OCI-LY7 (cell line): ENCODE data around the gene DDR1. TPM values are rescaled to one million over a fixed set of nuclear protein-coding genes. Genes with fewer than 3 reads are reported as not detected.

Experiments used
- BruUV-seq: library from RNA; stranded (reverse); fragments of 400-500 nt; replicated peaks from 2 replicates; lab custom pipeline; 2021; lab: Mats Ljungman, UMichigan
- CTCF ChIA-PET: fragments of 300-600 bp; sonication (Branson Sonifier 250); formaldehyde crosslinking; loops from one replicate; lab custom pipeline; 2022; ENCODE audit warnings: antibody characterized with exemption; ENCODE audit not compliant: unreplicated experiment; lab: Charles Lee
- POLR2A ChIA-PET: fragments of 300-600 bp; sonication (Branson Sonifier 250); formaldehyde crosslinking; loops from one replicate; lab custom pipeline; 2022; ENCODE audit warnings: antibody characterized with exemption; lab: Charles Lee
- DNase-seq: peaks from one replicate; pipeline ENCODE4 v3.0.0-alpha.2; 2015; ENCODE audit warnings: low spot score
- H2AFZ ChIP-seq: fragments of 200-600 bp; sonication (generic), shearing (Covaris generic); 2 replicates; pipeline ENCODE4 v1.6.1; 2014; ENCODE audit warnings: mild to moderate bottlenecking, antibody characterized with exemption, low read length, moderate library complexity
- H3K27ac ChIP-seq: fragments of 200-600 bp; sonication (generic); 2 replicates; pipeline ENCODE4 v1.5.1; 2014; ENCODE audit warnings: mixed run types, low read depth, mild to moderate bottlenecking, moderate library complexity, low read length, inconsistent platforms; ENCODE audit not compliant: poor library complexity, severe bottlenecking
- H3K36me3 ChIP-seq: fragments of 200-600 bp; sonication (generic); 2 replicates; pipeline ENCODE4 v1.6.1; 2014; ENCODE audit warnings: mild to moderate bottlenecking, antibody characterized with exemption, low read length, moderate library complexity, mixed read lengths; ENCODE audit not compliant: insufficient read depth
- H3K4me1 ChIP-seq: fragments of 200-600 bp; sonication (generic); 2 replicates; pipeline ENCODE4 v1.5.1; 2014; ENCODE audit warnings: mild to moderate bottlenecking, low read length; ENCODE audit not compliant: insufficient read depth, poor library complexity, severe bottlenecking
- H3K4me2 ChIP-seq: fragments of 200-600 bp; sonication (generic); 2 replicates; pipeline ENCODE4 v1.6.1; 2014; ENCODE audit warnings: mild to moderate bottlenecking, low read length
- H3K4me3 ChIP-seq: fragments of 200-600 bp; sonication (generic); 2 replicates; pipeline ENCODE4 v1.5.1; 2014; ENCODE audit warnings: mild to moderate bottlenecking, low read depth, low read length; ENCODE audit not compliant: poor library complexity, severe bottlenecking
- H3K79me2 ChIP-seq: fragments of 200-600 bp; sonication (generic); 2 replicates; pipeline ENCODE4 v1.6.1; 2016; ENCODE audit warnings: low read depth, mild to moderate bottlenecking, low read length, moderate library complexity, mixed read lengths; ENCODE audit not compliant: insufficient read depth
- H3K9me2 ChIP-seq: fragments of 200-600 bp; sonication (generic); 2 replicates; pipeline ENCODE4 v1.6.1; 2016; ENCODE audit warnings: mild to moderate bottlenecking, low read length, mixed read lengths; ENCODE audit not compliant: insufficient read depth
- H3K9me3 ChIP-seq: fragments of 200-600 bp; sonication (generic); 2 replicates; pipeline ENCODE4 v1.6.1; 2014; ENCODE audit warnings: mild to moderate bottlenecking, mixed run types, low read length, mixed read lengths
- H4K20me1 ChIP-seq: fragments of 200-600 bp; sonication (generic); 2 replicates; pipeline ENCODE4 v1.6.1; 2014; ENCODE audit warnings: mild to moderate bottlenecking, antibody characterized with exemption, low read length, moderate library complexity, mixed read lengths; ENCODE audit not compliant: insufficient read depth
- EZH2phosphoT487 ChIP-seq: fragments of 200-600 bp; sonication (generic); IDR thresholded peaks from 2 replicates; pipeline ENCODE4 v1.6.1; 2018; ENCODE audit warnings: low read depth, borderline replicate concordance, mild to moderate bottlenecking, mixed run types, antibody characterized with exemption, low read length, moderate library complexity, mixed read lengths
- intact Hi-C: fragments of 100-400 bp; cut with micrococcal nuclease; formaldehyde crosslinking; loops from one replicate; pipeline ENCODE4 v1.10.0; 2022; ENCODE audit not compliant: unreplicated experiment
- total RNA-seq, 2 experiments: library from RNA; depleted of rRNA in 1 of 2; stranded (reverse); fragments of >200 nt in 1 of 2; shearing (Covaris generic) in 1 of 2; gene quantifications; 2 replicates each; pipeline ENCODE4 v1.2.3, GENCODE V29; 2014 to 2022
- TF ChIP-seq, protein P1 (sequence below): fragments of 200-600 bp; sonication (generic); conservative IDR thresholded peaks from 2 replicates; pipeline ENCODE4 v1.5.1; 2014; ENCODE audit warnings: mild to moderate bottlenecking, antibody characterized with exemption, low read length, moderate library complexity, mixed read lengths

DDR1 gene
- total RNA-seq, 2 experiments from 2014 or later, result 14.0 to 30.3 TPM

- no peak overlapping the region for H2AFZ ChIP-seq
- H3K9me3 ChIP-seq, result no peaks in the 10 kb centered on the region
- TF ChIP-seq EZH2phosphoT487, result no peak
- TF ChIP-seq, protein P1, sequence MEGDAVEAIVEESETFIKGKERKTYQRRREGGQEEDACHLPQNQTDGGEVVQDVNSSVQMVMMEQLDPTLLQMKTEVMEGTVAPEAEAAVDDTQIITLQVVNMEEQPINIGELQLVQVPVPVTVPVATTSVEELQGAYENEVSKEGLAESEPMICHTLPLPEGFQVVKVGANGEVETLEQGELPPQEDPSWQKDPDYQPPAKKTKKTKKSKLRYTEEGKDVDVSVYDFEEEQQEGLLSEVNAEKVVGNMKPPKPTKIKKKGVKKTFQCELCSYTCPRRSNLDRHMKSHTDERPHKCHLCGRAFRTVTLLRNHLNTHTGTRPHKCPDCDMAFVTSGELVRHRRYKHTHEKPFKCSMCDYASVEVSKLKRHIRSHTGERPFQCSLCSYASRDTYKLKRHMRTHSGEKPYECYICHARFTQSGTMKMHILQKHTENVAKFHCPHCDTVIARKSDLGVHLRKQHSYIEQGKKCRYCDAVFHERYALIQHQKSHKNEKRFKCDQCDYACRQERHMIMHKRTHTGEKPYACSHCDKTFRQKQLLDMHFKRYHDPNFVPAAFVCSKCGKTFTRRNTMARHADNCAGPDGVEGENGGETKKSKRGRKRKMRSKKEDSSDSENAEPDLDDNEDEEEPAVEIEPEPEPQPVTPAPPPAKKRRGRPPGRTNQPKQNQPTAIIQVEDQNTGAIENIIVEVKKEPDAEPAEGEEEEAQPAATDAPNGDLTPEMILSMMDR, result no peak
- no peaks in the 10 kb centered on the region for H4K20me1 ChIP-seq
- H3K4me3 ChIP-seq, result no peak overlapping the region
- ChIA-PET CTCF (interaction anchor here (0.6 kb wide), 1 partner anchor 575 kb away, joined by 3 read pairs; no protein-coding TSS in a partner anchor), POLR2A (interaction anchor here (0.6 kb wide), 1 partner anchor 148 kb away, joined by 3 read pairs; no protein-coding TSS in a partner anchor)
- no peaks in the 10 kb centered on the region for H3K79me2 ChIP-seq
- no peak overlapping the region for H3K4me2 ChIP-seq
- H3K36me3 ChIP-seq, result no peaks in the 10 kb centered on the region
- H3K27ac ChIP-seq, result no peak overlapping the region
- intact Hi-C loops, result no loop called here
- no peak for DNase-seq
- BruUV-seq, result no TSS peak
- H3K4me1 ChIP-seq, result no peaks in the 10 kb centered on the region
- no peaks in the 10 kb centered on the region for H3K9me2 ChIP-seq
Observed at GRCh38 chr6:30843611-30843998, 40.7 kb upstream of the DDR1 start.

- Histone ChIP-seq H3K4me1 (no peaks in the 10 kb centered on the region), H3K79me2 (no peaks in the 10 kb centered on the region), H3K4me2 (no peak overlapping the region), H3K9me2 (no peaks in the 10 kb centered on the region), H3K27ac (no peak overlapping the region), H2AFZ (no peak overlapping the region), H3K9me3 (peaks cover 1% of the 10 kb centered on the region; the same call in 1 of the 2 replicates), H4K20me1 (no peaks in the 10 kb centered on the region), H3K4me3 (no peak overlapping the region), H3K36me3 (no peaks in the 10 kb centered on the region)
- ChIA-PET POLR2A (interaction anchor here (0.6 to 0.7 kb wide), 2 partner anchors 149 to 244 kb away, joined by 3 to 4 read pairs; no protein-coding TSS in a partner anchor), CTCF (interaction anchor here (0.6 kb wide), 1 partner anchor 576 kb away, joined by 3 read pairs; no protein-coding TSS in a partner anchor)
- no peak for TF ChIP-seq EZH2phosphoT487
- TF ChIP-seq, protein P1, result no peak
- no peak for DNase-seq
- no TSS peak for BruUV-seq
- intact Hi-C loops, result no loop called here
Observed at GRCh38 chr6:30844118-30844535, 40.2 kb upstream of the DDR1 start.

DNA sequence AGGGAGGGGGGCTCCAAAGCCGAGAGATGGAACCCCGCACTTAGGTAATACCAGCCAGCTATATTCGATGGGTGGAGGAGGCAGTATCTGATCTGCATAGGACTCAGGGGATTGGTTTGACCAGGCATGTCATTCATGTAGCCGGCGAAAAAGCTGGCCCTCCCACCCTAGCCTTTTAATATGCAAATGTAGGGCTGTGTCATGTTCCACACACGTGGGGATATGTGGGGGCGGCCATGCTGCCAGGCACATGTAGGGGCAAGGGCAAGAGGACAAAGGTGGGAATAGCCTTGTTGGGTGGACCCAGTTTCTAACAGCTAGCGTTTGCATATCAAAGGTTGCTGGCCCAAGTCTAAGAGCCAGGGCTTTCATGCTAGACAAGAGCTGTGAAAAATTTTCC lies 39.1 kb upstream of the DDR1 start:
- POLR2A ChIA-PET, result no interaction called here

More for the DNA sequence above, 39.1 kb upstream of the DDR1 start:
- no peaks in the 10 kb centered on the region for H4K20me1 ChIP-seq
- no peak for TF ChIP-seq EZH2phosphoT487
- TF ChIP-seq, protein P1, result no peak
- no TSS peak for BruUV-seq
- H3K27ac ChIP-seq, result no peak overlapping the region
- no peaks in the 10 kb centered on the region for H3K4me1 ChIP-seq
- DNase-seq, result no peak
- CTCF ChIA-PET, result no interaction called here
- intact Hi-C loops, result no loop called here
- H3K9me3 ChIP-seq, result peaks cover 11% of the 10 kb centered on the region; the same call in 1 of the 2 replicates
- no peak overlapping the region for H3K4me3 ChIP-seq
- no peaks in the 10 kb centered on the region for H3K36me3 ChIP-seq
- no peaks in the 10 kb centered on the region for H3K9me2 ChIP-seq
- H2AFZ ChIP-seq, result no peak overlapping the region
- H3K4me2 ChIP-seq, result no peak overlapping the region
- no peaks in the 10 kb centered on the region for H3K79me2 ChIP-seq
